Measurements from ENCODE around the gene TOM1L2. TPM values are rescaled to one million over a fixed set of nuclear protein-coding genes. Genes with fewer than 3 reads are reported as not detected.
A peak's percentile ranks its signal among the peaks of the same experiment; 100 is the strongest.

Gene TOM1L2
- total RNA-seq, 1 experiment from 2014 or later, result 34.2 TPM

DNA sequence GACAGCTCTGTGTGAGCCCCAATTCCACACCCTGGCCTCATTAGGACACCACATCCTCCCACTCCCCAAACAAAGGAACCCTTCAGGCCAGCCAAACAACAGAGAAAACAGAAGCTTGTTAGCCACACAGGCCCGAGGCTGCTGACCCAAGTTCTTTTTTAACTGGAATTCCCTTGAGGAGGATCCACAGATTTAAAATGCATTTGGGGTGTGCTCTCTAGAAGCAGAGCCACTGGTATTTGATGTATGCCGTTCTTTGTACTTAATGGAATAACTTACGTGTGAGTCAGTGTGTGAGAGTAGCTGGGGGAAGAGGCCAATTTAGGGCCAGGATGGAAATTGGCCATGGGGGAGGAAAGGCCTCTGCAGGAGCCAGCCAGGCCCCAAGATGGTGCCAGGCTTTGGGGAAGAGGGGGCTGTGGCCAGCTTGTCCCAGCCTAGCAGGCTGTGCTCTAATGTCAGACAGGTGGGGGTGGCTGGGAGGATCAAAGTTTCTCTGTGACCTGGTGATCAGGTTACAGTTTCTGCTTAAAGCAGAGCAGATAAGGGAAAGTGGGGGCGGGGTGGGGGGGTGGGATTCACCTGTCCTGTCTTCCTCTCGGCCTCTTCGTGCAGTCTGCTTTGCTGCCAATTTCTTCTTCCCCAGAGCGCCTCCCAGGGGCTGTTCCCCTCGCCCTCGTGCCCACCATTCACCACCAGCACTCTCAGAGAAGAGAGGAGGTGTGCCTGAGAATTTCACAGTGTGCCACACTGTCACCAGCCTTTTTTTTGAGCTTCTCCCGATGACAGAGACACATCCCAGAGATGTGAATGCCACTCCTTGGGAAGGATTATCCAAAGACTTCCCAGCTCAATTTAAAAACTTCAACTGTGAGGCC is 50.8 kb downstream of the TOM1L2 start:
- Mint-ChIP-seq H3K36me3 (ENCODE audit: insufficient read depth, unreplicated experiment) (no peaks in the 10 kb centered on the region), H3K27ac (ENCODE audit: low read depth, unreplicated experiment) (peak overlapping the region; percentile 84), H3K4me1 (ENCODE audit: insufficient read depth, unreplicated experiment) (peaks cover 24% of the 10 kb centered on the region), H3K27me3 (ENCODE audit: insufficient read depth, unreplicated experiment) (no peaks in the 10 kb centered on the region), H3K9me3 (ENCODE audit: unreplicated experiment) (no peaks in the 10 kb centered on the region), H3K4me3 (ENCODE audit: unreplicated experiment) (peak overlapping the region; percentile 44)
- DNase-seq (ENCODE audit: unreplicated experiment), result peak; percentile 82
- intact Hi-C loops (cut with micrococcal nuclease), result loop anchor here (1.0 to 2.0 kb wide), 2 partner anchors 51 to 70 kb away; partner anchors contain the start of genes DRC3 and TOM1L2
- ChIA-PET POLR2A (interaction anchor here (0.6 to 2.8 kb wide), 14 partner anchors 10 to 241 kb away, joined by 3 to 9 read pairs (median 3); partner anchors contain the start of genes DRC3 and TOM1L2), CTCF (interaction anchor here (0.6 to 4.4 kb wide), 21 partner anchors 8 to 1701 kb away, joined by 3 to 43 read pairs (median 4); partner anchors contain the start of genes ATPAF2, DRC3, GID4 and TOM1L2)
- TF ChIP-seq, protein P1, sequence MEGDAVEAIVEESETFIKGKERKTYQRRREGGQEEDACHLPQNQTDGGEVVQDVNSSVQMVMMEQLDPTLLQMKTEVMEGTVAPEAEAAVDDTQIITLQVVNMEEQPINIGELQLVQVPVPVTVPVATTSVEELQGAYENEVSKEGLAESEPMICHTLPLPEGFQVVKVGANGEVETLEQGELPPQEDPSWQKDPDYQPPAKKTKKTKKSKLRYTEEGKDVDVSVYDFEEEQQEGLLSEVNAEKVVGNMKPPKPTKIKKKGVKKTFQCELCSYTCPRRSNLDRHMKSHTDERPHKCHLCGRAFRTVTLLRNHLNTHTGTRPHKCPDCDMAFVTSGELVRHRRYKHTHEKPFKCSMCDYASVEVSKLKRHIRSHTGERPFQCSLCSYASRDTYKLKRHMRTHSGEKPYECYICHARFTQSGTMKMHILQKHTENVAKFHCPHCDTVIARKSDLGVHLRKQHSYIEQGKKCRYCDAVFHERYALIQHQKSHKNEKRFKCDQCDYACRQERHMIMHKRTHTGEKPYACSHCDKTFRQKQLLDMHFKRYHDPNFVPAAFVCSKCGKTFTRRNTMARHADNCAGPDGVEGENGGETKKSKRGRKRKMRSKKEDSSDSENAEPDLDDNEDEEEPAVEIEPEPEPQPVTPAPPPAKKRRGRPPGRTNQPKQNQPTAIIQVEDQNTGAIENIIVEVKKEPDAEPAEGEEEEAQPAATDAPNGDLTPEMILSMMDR (IDR thresholded peaks at IDR 0.05; ENCODE audit: unreplicated experiment), result no peak
- no TSS peak for BruUV-seq (replicated peaks)

DNA sequence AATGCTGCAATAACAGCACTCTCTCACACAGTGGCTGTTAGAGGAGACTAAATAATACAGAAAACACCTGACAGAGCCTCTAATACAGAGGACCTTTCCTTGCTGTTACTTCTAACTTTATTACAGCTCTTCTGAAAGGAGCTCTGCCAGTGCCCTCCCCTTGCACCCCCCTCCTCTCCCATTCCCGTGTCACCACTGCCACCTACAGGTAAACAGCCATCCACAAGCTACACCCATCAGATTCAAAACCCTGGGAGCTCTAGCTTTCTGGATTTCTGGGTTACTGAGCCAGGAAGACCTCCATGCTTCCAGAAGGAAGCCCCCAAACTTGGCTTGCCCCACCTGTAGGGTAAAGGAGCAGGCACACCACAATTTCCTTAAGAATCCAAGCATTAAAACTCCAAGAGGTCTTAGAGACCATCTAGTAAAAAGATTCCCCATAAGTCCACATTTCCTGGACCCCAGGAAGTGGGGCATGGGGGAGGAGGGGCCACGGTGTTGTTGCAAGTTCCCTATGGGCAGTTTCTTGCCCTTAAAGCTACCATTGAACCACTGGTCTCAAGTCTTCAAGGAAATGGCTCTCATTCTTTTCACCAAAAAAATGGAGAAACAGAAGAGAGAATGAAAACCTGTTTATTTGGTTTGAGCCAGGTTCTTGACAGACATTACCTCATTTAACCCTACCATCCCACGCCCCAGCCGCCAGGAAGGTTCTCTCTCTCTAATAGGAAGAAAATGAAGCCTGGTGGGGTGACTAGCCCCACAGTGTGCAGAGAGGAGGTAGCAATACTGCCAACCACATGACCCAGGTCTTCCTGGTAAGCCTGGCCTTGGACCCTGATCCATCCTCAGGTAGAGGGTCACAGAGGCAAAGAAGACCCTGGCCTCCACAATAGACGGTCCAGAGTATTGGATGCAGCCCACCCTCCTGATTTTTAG is 52.8 kb downstream of the TOM1L2 start:
- no peak overlapping the region for H3K27ac Mint-ChIP-seq (ENCODE audit: low read depth, unreplicated experiment)
- no peak overlapping the region for H3K4me3 Mint-ChIP-seq (ENCODE audit: unreplicated experiment)

DNA sequence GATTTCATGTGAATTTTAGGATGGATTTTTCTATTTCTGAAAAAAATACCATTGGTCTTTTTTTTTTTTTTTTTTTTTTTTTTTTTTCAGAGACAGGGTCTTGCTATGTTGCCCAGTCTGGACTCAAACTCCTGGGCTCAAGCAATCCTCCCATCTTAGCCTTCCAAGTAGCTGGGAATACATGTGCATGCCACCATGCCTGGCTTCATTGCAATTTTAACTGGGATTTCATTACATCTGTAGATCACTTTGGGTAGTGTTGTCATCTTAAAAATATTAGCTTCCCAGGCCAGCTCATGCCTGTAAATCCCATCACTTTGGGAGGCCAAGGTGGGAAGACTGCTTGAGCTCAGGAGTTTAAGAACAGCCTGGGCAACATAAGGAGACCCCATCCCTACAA is 54.8 kb downstream of the TOM1L2 start:
- TF ChIP-seq, protein P1 (IDR thresholded peaks at IDR 0.05; ENCODE audit: unreplicated experiment), result no peak
- no peaks in the 10 kb centered on the region for H3K27me3 Mint-ChIP-seq (ENCODE audit: insufficient read depth, unreplicated experiment)
- H3K9me3 Mint-ChIP-seq (ENCODE audit: unreplicated experiment), result no peaks in the 10 kb centered on the region
- intact Hi-C loops (cut with micrococcal nuclease), result loop anchor here (5.0 kb wide), 1 partner anchor 235 kb away; the partner anchor contains the start of gene RAI1
- POLR2A ChIA-PET, result interaction anchor here (0.7 to 0.9 kb wide), 3 partner anchors 55 to 1424 kb away, joined by 3 read pairs; partner anchors contain the start of genes DRC3 and TOM1L2
- DNase-seq (ENCODE audit: unreplicated experiment), result no peak
- BruUV-seq (replicated peaks), result no TSS peak
- CTCF ChIA-PET, result interaction anchor here (0.6 to 4.5 kb wide), 7 partner anchors 12 to 117 kb away, joined by 3 to 48 read pairs (median 17); no protein-coding TSS in a partner anchor
- no peaks in the 10 kb centered on the region for H3K36me3 Mint-ChIP-seq (ENCODE audit: insufficient read depth, unreplicated experiment)
- H3K4me1 Mint-ChIP-seq (ENCODE audit: insufficient read depth, unreplicated experiment), result peaks cover 31% of the 10 kb centered on the region
- no peak overlapping the region for H3K27ac Mint-ChIP-seq (ENCODE audit: low read depth, unreplicated experiment)
- H3K4me3 Mint-ChIP-seq (ENCODE audit: unreplicated experiment), result no peak overlapping the region

More for the DNA sequence above, 52.8 kb downstream of the TOM1L2 start:
- Mint-ChIP-seq H3K4me1 (ENCODE audit: insufficient read depth, unreplicated experiment) (peaks cover 29% of the 10 kb centered on the region), H3K9me3 (ENCODE audit: unreplicated experiment) (no peaks in the 10 kb centered on the region), H3K36me3 (ENCODE audit: insufficient read depth, unreplicated experiment) (no peaks in the 10 kb centered on the region), H3K27me3 (ENCODE audit: insufficient read depth, unreplicated experiment) (no peaks in the 10 kb centered on the region)
- peak; percentile 84 for DNase-seq (ENCODE audit: unreplicated experiment)
- TF ChIP-seq, protein P1 (IDR thresholded peaks at IDR 0.05; ENCODE audit: unreplicated experiment), result peak; percentile 73
- intact Hi-C loops (cut with micrococcal nuclease), result loop anchor here (1.0 to 5.0 kb wide), 6 partner anchors 28 to 237 kb away; partner anchors contain the start of genes DRC3, RAI1 and TOM1L2
- no TSS peak for BruUV-seq (replicated peaks)
- ChIA-PET CTCF (interaction anchor here (0.6 to 4.5 kb wide), 41 partner anchors 9 to 528 kb away, joined by 3 to 48 read pairs (median 4); partner anchors contain the start of genes ATPAF2 and GID4), POLR2A (interaction anchor here (0.7 to 2.8 kb wide), 11 partner anchors 12 to 119 kb away, joined by 3 to 10 read pairs (median 4); partner anchors contain the start of genes DRC3 and TOM1L2)

Measured in MCF 10A (cell line).